GM12878 (cell line): Measurements from ENCODE around the gene S100A8.

ENCODE experiments used
- POLR2AphosphoS2 ChIP-seq: IDR thresholded peaks from 2 replicates; pipeline ENCODE4 v1.6.1; 2011; ENCODE audit warnings: low read depth, mild to moderate bottlenecking, low read length, improper control_type of control experiment, moderate library complexity
- WRNIP1 ChIP-seq: IDR thresholded peaks from 2 replicates; pipeline ENCODE4 v1.6.1; 2011; ENCODE audit warnings: low read depth, low read length, improper control_type of control experiment, borderline replicate concordance

- TF ChIP-seq WRNIP1 (no peak), POLR2AphosphoS2 (no peak)
Measured at GRCh38 chr1:153343040-153343681, 47.7 kb downstream of the S100A8 start.
